ENCODE measurements around the gene CDK5.

The CDK5 gene

DNA sequence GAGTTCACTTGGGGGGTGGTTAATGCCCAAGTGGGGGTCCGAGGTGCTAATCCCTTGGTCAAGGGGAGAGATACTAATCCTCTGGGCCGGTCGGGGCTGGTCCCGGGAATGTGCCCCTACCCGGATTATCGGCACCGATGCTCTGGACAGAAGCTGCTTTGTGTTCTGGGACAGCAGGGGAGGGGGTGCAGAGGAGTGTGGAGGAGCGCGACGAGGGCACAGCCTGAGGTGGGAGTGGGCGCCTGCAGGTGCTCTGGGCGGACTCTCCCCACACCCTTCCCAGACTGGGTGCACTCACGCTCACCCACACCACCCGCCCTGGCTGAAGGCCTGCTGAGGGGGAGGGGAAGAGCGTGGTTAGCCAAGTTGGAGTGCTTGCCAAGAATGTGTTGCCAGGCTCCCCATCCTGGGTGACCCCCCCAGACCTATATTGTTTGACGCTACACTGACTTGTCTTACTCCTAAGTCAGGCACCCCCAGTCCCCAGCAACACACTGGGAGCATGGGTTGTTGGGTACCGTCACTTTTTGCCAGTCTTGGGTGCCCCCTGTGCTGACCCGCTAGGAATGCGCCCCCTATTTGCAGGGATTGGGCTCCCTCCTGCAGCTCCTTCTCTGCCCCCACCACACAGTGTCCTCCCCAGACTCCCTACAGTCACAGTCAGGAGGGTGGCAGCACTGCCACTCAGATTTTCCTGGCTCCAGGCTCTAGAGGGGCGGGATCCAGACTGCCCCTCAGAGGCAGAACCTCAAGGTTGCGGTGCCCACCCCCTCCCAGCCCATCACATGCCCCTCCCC is 2.9 kb upstream of the CDK5 start:
- TF ChIP-seq SIN3A (IDR thresholded peaks at IDR 0.05; ENCODE audit: borderline replicate concordance, insufficient read depth, low read length) (no peak), FOXP2 (optimal IDR thresholded peaks at IDR 0.05; ENCODE audit: borderline replicate concordance, extremely low read depth, extremely low read length, insufficient read depth) (no peak), POLR2AphosphoS5 (IDR thresholded peaks at IDR 0.05; ENCODE audit: low read depth, low read length) (no peak), TAF1 (IDR thresholded peaks at IDR 0.05; ENCODE audit: borderline replicate concordance, insufficient read depth, low read length) (no peak)
- TF ChIP-seq, protein P1, sequence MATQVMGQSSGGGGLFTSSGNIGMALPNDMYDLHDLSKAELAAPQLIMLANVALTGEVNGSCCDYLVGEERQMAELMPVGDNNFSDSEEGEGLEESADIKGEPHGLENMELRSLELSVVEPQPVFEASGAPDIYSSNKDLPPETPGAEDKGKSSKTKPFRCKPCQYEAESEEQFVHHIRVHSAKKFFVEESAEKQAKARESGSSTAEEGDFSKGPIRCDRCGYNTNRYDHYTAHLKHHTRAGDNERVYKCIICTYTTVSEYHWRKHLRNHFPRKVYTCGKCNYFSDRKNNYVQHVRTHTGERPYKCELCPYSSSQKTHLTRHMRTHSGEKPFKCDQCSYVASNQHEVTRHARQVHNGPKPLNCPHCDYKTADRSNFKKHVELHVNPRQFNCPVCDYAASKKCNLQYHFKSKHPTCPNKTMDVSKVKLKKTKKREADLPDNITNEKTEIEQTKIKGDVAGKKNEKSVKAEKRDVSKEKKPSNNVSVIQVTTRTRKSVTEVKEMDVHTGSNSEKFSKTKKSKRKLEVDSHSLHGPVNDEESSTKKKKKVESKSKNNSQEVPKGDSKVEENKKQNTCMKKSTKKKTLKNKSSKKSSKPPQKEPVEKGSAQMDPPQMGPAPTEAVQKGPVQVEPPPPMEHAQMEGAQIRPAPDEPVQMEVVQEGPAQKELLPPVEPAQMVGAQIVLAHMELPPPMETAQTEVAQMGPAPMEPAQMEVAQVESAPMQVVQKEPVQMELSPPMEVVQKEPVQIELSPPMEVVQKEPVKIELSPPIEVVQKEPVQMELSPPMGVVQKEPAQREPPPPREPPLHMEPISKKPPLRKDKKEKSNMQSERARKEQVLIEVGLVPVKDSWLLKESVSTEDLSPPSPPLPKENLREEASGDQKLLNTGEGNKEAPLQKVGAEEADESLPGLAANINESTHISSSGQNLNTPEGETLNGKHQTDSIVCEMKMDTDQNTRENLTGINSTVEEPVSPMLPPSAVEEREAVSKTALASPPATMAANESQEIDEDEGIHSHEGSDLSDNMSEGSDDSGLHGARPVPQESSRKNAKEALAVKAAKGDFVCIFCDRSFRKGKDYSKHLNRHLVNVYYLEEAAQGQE (IDR thresholded peaks at IDR 0.05; ENCODE audit: insufficient read depth in 1 of 2, low read depth in 2 of 2, low read length in 2 of 2) = no peak

GRCh38 chr7:151060113-151060415 is 2.4 kb upstream of the CDK5 start:
- TF ChIP-seq, protein P1 (IDR thresholded peaks at IDR 0.05; ENCODE audit: insufficient read depth in 1 of 2, low read depth in 2 of 2, low read length in 2 of 2) = no peak
- TF ChIP-seq TAF1 (IDR thresholded peaks at IDR 0.05; ENCODE audit: borderline replicate concordance, insufficient read depth, low read length) (no peak), SIN3A (IDR thresholded peaks at IDR 0.05; ENCODE audit: borderline replicate concordance, insufficient read depth, low read length) (no peak), POLR2AphosphoS5 (IDR thresholded peaks at IDR 0.05; ENCODE audit: low read depth, low read length) (no peak; the same call in 1 of the 2 replicates), FOXP2 (optimal IDR thresholded peaks at IDR 0.05; ENCODE audit: borderline replicate concordance, extremely low read depth, extremely low read length, insufficient read depth) (no peak)

DNA sequence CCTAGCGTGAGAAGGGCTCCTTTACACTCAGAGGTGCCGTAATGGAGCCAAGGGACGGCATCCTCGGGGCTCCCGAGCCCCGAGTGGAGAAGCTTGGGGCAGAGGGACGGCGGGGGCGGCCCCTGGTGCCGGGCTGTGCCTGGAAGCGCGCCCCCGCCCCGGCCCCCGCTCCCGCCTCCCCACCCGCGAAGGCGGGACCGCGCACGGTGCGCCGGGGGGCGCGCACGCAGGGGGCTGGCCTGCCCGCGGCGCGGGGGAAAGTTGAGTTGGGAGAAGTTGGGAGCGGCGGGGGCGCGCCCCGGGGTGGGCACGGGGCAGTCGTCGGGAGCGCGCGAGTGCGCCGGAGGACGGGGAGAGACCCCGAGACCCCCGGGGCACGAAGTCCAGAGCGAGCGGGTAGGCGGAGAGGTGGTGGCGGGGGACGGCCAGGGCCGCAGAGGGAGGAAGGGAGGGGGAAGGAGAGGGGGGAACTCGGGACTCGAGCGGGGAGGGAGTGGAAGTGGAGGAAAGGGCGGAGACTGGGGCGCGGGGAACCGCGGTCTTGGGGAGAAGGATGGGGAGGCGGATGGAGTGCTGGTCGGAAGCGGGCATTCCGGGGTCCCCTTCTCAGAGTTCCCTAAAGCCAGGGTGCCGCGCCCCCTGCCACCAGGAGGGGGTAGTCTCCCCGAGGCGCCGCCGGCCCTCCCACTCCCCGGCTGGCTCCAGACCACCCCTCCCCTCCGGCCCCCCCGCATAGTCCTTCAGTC is 1.8 kb upstream of the CDK5 start, which contains the start of gene SLC4A2:
SLC4A2 (plus strand) TSS at position 223 of the 746 bp plus-strand sequence. CDS start 2,399 bp downstream, outside the sequence.
- TF ChIP-seq, protein P1 (IDR thresholded peaks at IDR 0.05; ENCODE audit: insufficient read depth in 1 of 2, low read depth in 2 of 2, low read length in 2 of 2) = 0 out of 4 replicates have a peak, but pooled peaks of 1 of the 2 experiments have one; percentile 12
- TF ChIP-seq TAF1 (IDR thresholded peaks at IDR 0.05; ENCODE audit: borderline replicate concordance, insufficient read depth, low read length) (peak; percentile 46; the same call in 1 of the 2 replicates), POLR2AphosphoS5 (IDR thresholded peaks at IDR 0.05; ENCODE audit: low read depth, low read length) (no peak; the same call in none of the 2 replicates), FOXP2 (optimal IDR thresholded peaks at IDR 0.05; ENCODE audit: borderline replicate concordance, extremely low read depth, extremely low read length, insufficient read depth) (no peak), SIN3A (IDR thresholded peaks at IDR 0.05; ENCODE audit: borderline replicate concordance, insufficient read depth, low read length) (no peak)

DNA sequence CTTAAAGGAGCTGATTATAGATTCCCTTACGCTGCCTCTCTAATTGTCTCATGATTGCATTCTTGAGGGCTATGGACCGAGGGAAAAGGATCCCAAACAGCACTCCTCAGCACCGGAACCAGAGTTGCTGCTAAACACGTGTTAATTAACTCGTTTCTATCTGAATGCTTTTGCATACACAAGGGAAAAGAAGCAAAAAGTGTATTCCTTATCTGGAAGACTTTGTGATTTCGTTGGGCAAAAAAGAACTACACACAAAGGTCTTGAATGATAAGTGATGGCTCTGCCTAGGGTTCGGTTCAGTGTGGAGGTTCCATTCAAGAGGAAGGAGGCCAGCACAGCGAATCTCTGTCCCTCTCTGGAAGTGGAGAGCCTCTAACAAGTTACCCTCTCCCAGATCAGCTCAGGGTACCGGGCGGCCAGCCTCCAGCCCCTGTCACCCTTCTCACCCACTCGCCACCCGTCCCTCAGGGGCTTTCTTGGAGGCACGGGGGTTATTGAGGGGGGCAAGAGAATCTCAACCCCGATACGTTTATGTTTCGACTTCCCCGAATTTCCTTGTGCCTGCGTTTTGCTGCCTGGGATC is 1.2 kb upstream of the CDK5 start:
- no peak for TF ChIP-seq SIN3A (IDR thresholded peaks at IDR 0.05; ENCODE audit: borderline replicate concordance, insufficient read depth, low read length)
- TF ChIP-seq POLR2AphosphoS5 (IDR thresholded peaks at IDR 0.05; ENCODE audit: low read depth, low read length) = no peak; the same call in 1 of the 2 replicates
- TF ChIP-seq, protein P1 (IDR thresholded peaks at IDR 0.05; ENCODE audit: insufficient read depth in 1 of 2, low read depth in 2 of 2, low read length in 2 of 2) = no peak
- TF ChIP-seq FOXP2 (optimal IDR thresholded peaks at IDR 0.05; ENCODE audit: borderline replicate concordance, extremely low read depth, extremely low read length, insufficient read depth) = no peak
- no peak for TF ChIP-seq TAF1 (IDR thresholded peaks at IDR 0.05; ENCODE audit: borderline replicate concordance, insufficient read depth, low read length)
